NCI-H524 treated with DMSO at 0.1 percent for 48 hours (cell line): ENCODE results near the gene FCMR.

Experiments used
- DNase-seq: peaks from one replicate; lab custom pipeline; 2025; lab: John Stamatoyannopoulos, UW

FCMR gene

GRCh38 chr1:206921772-206922265, at the start of gene FCMR:
TSS of gene FCMR (minus strand) at chr1:206921941. CDS start at chr1:206921854, 87 bp downstream.
- DNase-seq = no peak

- no peak for DNase-seq
Measured at GRCh38 chr1:206971029-206971655, 49.4 kb upstream of the FCMR start.

- no peak for DNase-seq
Measured at GRCh38 chr1:206970446-206970845, 48.7 kb upstream of the FCMR start, which contains the start of gene FCAMR. TSS of gene FCAMR (minus strand) at chr1:206970460. CDS start at chr1:206970125, 335 bp downstream.

- DNase-seq = no peak
Measured at GRCh38 chr1:206969090-206969489, 47.3 kb upstream of the FCMR start.

GRCh38 chr1:206967096-206967849, 45.5 kb upstream of the FCMR start:
- no peak for DNase-seq

GRCh38 chr1:206965781-206966180, 44.0 kb upstream of the FCMR start:
- DNase-seq = no peak

- DNase-seq = no peak
Measured at GRCh38 chr1:206963740-206964139, 42.0 kb upstream of the FCMR start.

- no peak for DNase-seq
Measured at GRCh38 chr1:206963119-206963712, 41.5 kb upstream of the FCMR start.

- no peak for DNase-seq
Measured at GRCh38 chr1:206962272-206962671, 40.5 kb upstream of the FCMR start.

- DNase-seq = no peak
Measured at GRCh38 chr1:206961668-206962067, 39.9 kb upstream of the FCMR start.

- no peak for DNase-seq
Measured at GRCh38 chr1:206960676-206961386, 39.1 kb upstream of the FCMR start.

- no peak for DNase-seq
Measured at GRCh38 chr1:206958144-206958543, 36.4 kb upstream of the FCMR start.

GRCh38 chr1:206957639-206958038, 35.9 kb upstream of the FCMR start:
- DNase-seq = no peak

- DNase-seq = no peak
Measured at GRCh38 chr1:206955476-206956451, 34.0 kb upstream of the FCMR start.

GRCh38 chr1:206954459-206955342, 33.0 kb upstream of the FCMR start:
- no peak for DNase-seq

GRCh38 chr1:206953626-206954025, 31.9 kb upstream of the FCMR start:
- no peak for DNase-seq

- no peak for DNase-seq
Measured at GRCh38 chr1:206953126-206953525, 31.4 kb upstream of the FCMR start.

GRCh38 chr1:206952171-206952570, 30.4 kb upstream of the FCMR start:
- DNase-seq = no peak

- no peak for DNase-seq
Measured at GRCh38 chr1:206951318-206952100, 29.8 kb upstream of the FCMR start.
